ENCODE results near the gene FGF19.
"Not testable (repeated sequence)": the region's sequence is repeated elsewhere in the genome, so short reads cannot be mapped to it uniquely, and the experiment has no call there.

DNA sequence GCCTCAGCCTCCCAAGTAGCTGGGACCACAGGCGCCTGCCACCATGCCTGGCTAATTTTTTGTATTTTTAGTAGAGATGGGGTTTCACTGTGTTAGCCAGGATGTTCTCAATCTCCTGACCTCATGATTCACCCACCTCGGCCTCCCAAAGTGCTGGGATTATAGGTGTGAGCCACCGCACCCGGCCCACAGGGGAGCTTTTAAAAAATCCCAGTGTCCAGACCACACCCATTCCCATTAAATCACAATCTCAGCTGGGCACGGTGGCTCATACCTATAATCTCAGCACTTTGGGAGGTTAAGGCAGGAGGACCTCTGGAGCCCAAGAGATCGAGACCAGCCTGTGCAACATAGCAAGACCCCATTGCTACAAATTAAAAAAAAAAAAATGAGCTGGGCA lies 7.8 kb downstream of the FGF19 start:
- not testable (repeated sequence) for TF ChIP-seq CTCF (IDR thresholded peaks at IDR 0.05); ZFX (IDR thresholded peaks at IDR 0.05; ENCODE audit: borderline replicate concordance)

All from 22Rv1 (cell line).